Glutamatergic neuron (in vitro differentiated cells): ENCODE results near the gene PMM2. TPM values are rescaled to one million over a fixed set of nuclear protein-coding genes. Genes with fewer than 3 reads are reported as not detected.

Experiments used
- DNase-seq: peaks from one replicate; pipeline ENCODE4 v3.0.0; 2022
- H3K27ac Mint-ChIP-seq: one replicate; pipeline ENCODE4 v1.8.0; 2020; ENCODE audit warnings: mild to moderate bottlenecking, mixed read lengths, inconsistent platforms; ENCODE audit not compliant: unreplicated experiment
- H3K27me3 Mint-ChIP-seq: one replicate; pipeline ENCODE4 v1.8.0; 2020; ENCODE audit warnings: mild to moderate bottlenecking, moderate library complexity, mixed read lengths, inconsistent platforms; ENCODE audit not compliant: unreplicated experiment
- H3K36me3 Mint-ChIP-seq: one replicate; pipeline ENCODE4 v1.8.0; 2020; ENCODE audit warnings: mild to moderate bottlenecking, mixed read lengths, inconsistent platforms; ENCODE audit not compliant: unreplicated experiment
- H3K4me1 Mint-ChIP-seq: one replicate; pipeline ENCODE4 v1.8.0; 2020; ENCODE audit warnings: mild to moderate bottlenecking, low read depth, mixed read lengths, inconsistent platforms; ENCODE audit not compliant: unreplicated experiment
- H3K4me3 Mint-ChIP-seq: one replicate; pipeline ENCODE4 v1.8.0; 2020; ENCODE audit warnings: mild to moderate bottlenecking, mixed read lengths, inconsistent platforms; ENCODE audit not compliant: unreplicated experiment
- H3K9me3 Mint-ChIP-seq: one replicate; pipeline ENCODE4 v1.8.0; 2020; ENCODE audit warnings: mild to moderate bottlenecking, moderate library complexity, mixed read lengths, inconsistent platforms; ENCODE audit not compliant: unreplicated experiment
- total RNA-seq: library from RNA; stranded (reverse); fragmentation: NEBNext Ultra II Directional; extraction: Animal tissue kit (Norgen Biotek cat#: 25700); gene quantifications from one replicate; pipeline ENCODE4 v1.2.1, GENCODE V29; 2021; ENCODE audit not compliant: unreplicated experiment
- TF ChIP-seq, protein P1 (sequence below): fragments of 200-600 bp; sonication (generic); IDR thresholded peaks from one replicate; pipeline ENCODE4 v1.5.0; 2021; ENCODE audit not compliant: partially characterized antibody, unreplicated experiment

PMM2 gene
- total RNA-seq, 1 donor from 2014 or later = 23.2 TPM

DNA sequence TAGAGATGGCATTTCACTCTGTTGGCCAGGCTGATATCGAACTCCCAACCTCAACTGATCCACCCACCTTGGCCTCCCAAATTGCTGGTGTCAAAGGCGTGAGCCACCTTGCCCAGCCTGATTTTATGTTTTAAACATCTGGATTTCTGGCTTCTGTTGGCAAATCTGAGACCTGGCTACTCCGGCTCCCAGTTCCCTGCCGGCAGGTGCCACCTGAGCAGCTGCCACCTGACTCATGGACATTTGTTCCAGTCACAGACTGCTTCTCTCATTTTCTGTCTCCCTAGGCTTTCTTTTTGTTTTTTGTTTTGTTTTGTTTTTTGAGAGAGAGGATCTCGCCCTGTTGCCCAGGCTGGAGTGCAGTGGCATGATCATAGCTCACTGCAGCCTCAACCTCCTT, 9.6 kb downstream of the PMM2 start:
- H3K4me1 Mint-ChIP-seq = no peaks in the 10 kb centered on the region
- no peak for DNase-seq
- H3K27ac Mint-ChIP-seq = no peak overlapping the region
- no peaks in the 10 kb centered on the region for H3K9me3 Mint-ChIP-seq
- H3K27me3 Mint-ChIP-seq = no peaks in the 10 kb centered on the region
- TF ChIP-seq, protein P1, sequence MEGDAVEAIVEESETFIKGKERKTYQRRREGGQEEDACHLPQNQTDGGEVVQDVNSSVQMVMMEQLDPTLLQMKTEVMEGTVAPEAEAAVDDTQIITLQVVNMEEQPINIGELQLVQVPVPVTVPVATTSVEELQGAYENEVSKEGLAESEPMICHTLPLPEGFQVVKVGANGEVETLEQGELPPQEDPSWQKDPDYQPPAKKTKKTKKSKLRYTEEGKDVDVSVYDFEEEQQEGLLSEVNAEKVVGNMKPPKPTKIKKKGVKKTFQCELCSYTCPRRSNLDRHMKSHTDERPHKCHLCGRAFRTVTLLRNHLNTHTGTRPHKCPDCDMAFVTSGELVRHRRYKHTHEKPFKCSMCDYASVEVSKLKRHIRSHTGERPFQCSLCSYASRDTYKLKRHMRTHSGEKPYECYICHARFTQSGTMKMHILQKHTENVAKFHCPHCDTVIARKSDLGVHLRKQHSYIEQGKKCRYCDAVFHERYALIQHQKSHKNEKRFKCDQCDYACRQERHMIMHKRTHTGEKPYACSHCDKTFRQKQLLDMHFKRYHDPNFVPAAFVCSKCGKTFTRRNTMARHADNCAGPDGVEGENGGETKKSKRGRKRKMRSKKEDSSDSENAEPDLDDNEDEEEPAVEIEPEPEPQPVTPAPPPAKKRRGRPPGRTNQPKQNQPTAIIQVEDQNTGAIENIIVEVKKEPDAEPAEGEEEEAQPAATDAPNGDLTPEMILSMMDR = no peak
- no peaks in the 10 kb centered on the region for H3K36me3 Mint-ChIP-seq
- no peak overlapping the region for H3K4me3 Mint-ChIP-seq

DNA sequence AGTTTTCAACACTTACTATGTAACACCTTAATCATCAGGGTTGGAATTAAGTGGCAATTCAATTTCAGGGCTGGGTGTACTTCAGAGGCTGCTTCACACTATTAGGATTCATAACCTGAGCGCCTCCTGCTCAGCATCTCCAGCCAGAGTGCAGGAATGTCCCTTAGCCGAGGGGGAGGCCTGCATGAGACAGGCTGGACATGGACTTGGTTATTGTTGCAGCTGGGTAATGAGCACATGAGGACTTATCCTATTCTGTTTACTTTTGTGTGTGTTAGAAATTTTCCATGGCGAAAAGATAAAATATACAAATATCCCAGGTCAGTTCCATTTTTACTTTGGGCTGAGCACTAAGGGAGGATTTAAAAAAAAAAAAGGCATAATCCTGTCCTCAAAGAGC, 10.4 kb downstream of the PMM2 start:
- H3K36me3 Mint-ChIP-seq = no peaks in the 10 kb centered on the region
- TF ChIP-seq, protein P1 = no peak

DNA sequence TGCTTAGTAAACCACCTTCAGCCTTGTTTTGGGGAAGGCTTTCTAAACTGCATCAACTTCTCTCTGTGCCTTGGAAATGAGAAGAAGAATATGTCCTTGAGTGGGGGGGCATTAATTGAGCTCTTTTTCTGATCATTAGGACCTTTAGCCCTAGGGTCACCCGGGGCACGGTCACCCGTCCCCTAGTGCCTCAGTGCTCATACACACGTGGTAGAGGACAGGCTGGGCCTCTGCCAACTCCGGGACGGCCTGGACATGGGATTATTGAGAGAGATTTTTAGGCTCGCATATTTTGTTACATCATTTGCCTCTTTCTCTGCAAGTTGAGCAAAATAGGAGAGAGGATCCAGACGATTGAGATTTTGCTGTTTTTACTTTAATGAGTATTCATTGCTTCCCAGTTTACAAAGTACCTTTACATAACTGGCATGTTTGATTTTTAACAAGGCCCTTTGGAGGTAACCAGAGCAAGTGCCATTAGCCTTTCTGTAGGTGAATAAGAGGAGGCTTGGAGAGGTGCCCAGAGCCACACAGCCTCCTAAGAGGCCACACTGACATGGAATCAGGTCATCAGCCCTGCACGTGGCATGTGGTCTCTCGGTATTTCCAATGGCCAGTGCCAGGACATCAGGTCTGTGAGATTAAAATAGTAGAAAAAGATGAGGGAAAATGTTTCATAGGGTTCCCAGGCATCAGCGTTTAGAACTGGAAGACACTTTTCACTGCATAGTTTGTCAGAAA, 11.1 kb downstream of the PMM2 start:
- no peaks in the 10 kb centered on the region for H3K9me3 Mint-ChIP-seq
- TF ChIP-seq, protein P1 = no peak
- H3K4me1 Mint-ChIP-seq = no peaks in the 10 kb centered on the region
- peaks cover 3% of the 10 kb centered on the region for H3K27me3 Mint-ChIP-seq
- DNase-seq = no peak
- H3K36me3 Mint-ChIP-seq = no peaks in the 10 kb centered on the region
- no peak overlapping the region for H3K4me3 Mint-ChIP-seq
- no peak overlapping the region for H3K27ac Mint-ChIP-seq

More for the DNA sequence above, 10.4 kb downstream of the PMM2 start:
- Mint-ChIP-seq H3K27me3 (no peaks in the 10 kb centered on the region), H3K4me1 (no peaks in the 10 kb centered on the region), H3K27ac (no peak overlapping the region), H3K9me3 (no peaks in the 10 kb centered on the region), H3K4me3 (no peak overlapping the region)
- DNase-seq = no peak

DNA sequence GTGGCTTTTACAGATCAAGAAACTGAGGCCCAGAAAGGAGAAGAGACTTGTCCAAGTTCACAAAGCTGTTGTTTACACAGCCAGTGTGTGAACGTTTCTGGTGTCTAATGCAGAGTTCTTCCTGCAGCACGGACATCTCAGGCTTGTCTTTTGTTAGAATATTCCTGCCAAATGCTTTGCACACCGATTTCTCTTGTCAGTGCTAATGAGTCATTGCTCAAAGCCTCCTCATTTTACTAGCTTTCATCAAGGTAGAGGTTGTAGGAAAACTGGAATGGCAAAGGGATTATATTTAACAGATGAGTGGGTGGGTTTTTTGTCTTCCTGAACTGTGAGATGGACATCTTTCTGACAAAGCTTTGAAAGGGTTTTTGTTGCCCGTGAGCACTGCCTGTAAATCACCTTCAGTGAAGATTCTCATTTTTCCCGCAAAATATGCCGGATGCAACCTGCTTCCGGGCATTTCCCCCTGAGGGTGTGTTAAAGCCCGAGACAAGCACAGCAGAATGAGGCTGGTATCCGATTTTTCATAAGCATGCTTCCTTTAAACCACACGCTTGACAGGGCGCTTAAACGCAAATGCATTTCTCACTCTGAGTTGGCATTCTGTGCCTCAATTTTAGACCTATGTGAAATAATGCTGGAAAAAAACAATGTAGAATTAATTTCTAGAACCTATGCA, 14.7 kb downstream of the PMM2 start:
- no peaks in the 10 kb centered on the region for H3K4me1 Mint-ChIP-seq
- no peak overlapping the region for H3K27ac Mint-ChIP-seq
- no peak for DNase-seq
- TF ChIP-seq, protein P1 = no peak
- H3K9me3 Mint-ChIP-seq = no peaks in the 10 kb centered on the region
- H3K27me3 Mint-ChIP-seq = peaks cover 3% of the 10 kb centered on the region
- H3K4me3 Mint-ChIP-seq = no peak overlapping the region
- H3K36me3 Mint-ChIP-seq = no peaks in the 10 kb centered on the region
